GM12872 (cell line): ENCODE data around the gene DCLRE1B.

Source experiments
- CTCF ChIP-seq: IDR thresholded peaks from 3 replicates; pipeline ENCODE4 v1.5.1; 2011; ENCODE audit warnings: low read depth, mild to moderate bottlenecking, low read length, moderate library complexity; ENCODE audit not compliant: insufficient read depth

Gene DCLRE1B

GRCh38 chr1:113875714-113876113 is 29.4 kb upstream of the DCLRE1B start:
- TF ChIP-seq CTCF, result no peak

DNA sequence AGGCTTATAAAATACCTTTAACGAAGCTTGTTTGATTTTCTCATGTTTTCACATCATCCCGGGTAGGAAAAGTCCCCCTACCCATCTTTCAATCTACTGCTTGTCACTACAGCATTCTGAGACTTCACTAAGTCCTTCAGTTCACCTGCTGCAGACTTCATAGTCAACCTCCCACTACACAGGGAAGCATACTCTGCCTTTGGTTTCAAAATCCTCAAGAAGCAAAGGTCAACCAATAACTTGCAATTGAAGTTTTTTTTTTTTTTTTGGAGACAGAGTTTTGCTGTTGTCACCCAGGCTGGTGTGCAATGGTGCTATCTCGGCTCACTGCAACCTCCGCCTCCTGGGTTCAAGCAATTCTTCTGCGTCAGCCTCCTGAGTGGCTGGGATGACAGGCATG is 28.9 kb upstream of the DCLRE1B start:
- no peak for TF ChIP-seq CTCF

- no peak for TF ChIP-seq CTCF
Measured at GRCh38 chr1:113879739-113880038, 25.4 kb upstream of the DCLRE1B start.

DNA sequence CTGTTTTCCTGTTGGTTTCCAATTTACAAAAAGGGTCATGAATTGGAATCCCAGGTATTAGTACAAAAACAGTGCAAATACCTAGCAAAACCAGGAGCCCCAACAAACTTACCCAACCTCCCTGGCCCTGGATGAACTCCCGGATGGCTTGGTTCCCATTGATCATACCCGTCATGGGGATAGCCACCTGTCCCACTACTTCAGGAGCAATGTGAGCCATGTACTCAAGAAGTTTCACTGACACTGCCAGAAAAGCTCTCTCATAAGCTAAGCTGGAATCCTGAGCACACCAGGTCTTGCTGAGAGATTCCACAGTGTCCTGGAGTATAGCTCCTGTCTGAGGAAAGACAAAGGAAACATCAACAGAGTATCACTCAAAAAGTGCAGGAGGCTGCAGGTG is 23.5 kb upstream of the DCLRE1B start:
- no peak for TF ChIP-seq CTCF

- TF ChIP-seq CTCF, result no peak
Measured at GRCh38 chr1:113886417-113887401, 18.4 kb upstream of the DCLRE1B start.

- no peak for TF ChIP-seq CTCF
Measured at GRCh38 chr1:113887402-113888175, 17.5 kb upstream of the DCLRE1B start, which contains the start of gene BCL2L15. Gene BCL2L15 (minus strand): TSS chr1:113887581. CDS start chr1:113887375, 206 bp downstream.

GRCh38 chr1:113890816-113891215 is 14.3 kb upstream of the DCLRE1B start:
- TF ChIP-seq CTCF, result no peak
